Kasumi-1 (cell line): ENCODE data around the gene ZCCHC2.

Experiments used
- DNase-seq, 2 experiments: peaks; one replicate each; lab custom pipeline; 2025; lab: John Stamatoyannopoulos, UW

ZCCHC2 gene

DNA sequence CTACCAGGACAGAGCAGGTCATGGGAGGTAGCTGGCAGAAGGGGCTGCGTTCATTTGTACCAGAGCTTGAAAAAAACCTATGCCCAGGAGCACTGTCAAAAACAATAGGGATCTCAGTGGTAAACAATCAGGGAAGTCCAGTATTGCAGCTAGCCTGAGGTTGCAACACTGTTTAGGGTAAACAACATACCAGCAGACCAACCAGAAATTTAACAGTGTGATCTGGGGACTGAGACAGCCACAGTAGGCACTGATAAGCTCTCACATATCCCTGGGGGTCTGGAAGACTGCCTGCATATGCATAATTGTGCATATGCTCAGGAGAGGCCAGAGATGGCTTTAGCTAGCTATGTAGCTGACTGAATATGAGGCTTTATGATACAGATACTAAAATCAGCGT is 12.0 kb upstream of the ZCCHC2 start:
- no peak for DNase-seq

DNA sequence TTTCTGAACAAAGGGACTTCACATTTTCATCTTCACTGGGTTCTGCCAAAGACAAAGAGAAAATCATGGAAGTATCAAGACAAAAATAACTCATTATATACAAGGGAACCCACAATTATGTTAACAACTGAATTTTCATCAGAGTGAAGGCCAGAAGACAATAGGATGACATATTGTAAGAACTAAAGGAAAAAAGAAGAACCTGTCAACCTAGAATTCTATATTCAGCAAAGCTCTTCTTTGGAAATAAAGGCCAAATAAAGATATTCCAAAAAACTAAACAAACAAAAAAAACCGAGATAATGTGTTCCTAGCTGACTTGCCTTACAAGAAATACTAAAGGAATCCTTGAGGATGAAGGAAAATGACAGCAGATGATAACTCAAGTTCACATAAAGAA is 10.3 kb upstream of the ZCCHC2 start:
- no peak for DNase-seq

DNA sequence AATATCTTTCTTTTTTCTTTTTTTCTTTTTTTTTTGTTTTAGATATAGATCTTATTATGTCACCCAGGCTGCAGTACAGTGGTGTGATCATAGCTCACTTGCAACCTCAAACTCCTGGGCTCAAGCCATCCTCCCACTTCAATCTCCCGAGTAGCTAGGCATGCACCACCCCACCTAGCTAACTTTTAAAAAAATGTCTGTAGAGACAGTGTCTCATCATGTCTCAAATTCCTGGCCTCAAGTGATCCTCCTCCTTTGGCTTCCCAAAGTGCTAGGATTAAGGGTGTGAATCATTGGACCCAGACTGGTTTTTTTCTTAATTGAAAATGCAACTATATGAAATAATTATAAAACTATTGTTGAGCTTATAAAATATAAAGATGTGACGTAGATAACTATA is 9.8 kb upstream of the ZCCHC2 start:
- DNase-seq: no peak

- DNase-seq: no peak
Observed at GRCh38 chr18:62514570-62514969, 8.3 kb upstream of the ZCCHC2 start.

DNA sequence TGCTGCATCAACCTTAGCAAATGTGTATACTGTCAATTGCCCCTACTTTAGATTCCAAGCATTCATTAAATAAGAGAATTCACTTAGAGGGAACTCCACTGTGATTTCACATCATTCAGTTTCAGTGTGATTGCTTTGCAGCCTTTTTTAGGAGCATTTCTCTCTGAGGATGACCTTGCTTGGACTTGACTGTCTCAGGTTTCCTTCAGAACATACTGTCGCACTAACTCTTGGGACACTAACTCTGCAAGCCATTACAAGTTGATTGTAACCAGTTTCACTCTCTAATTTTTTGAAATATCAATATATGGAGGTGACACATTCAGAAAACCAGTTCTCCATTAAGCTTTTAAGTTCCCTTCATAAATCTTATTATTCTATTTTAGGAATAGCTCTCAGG is 6.6 kb upstream of the ZCCHC2 start:
- no peak for DNase-seq

GRCh38 chr18:62518460-62519375 is 4.1 kb upstream of the ZCCHC2 start:
- DNase-seq: no peak

DNA sequence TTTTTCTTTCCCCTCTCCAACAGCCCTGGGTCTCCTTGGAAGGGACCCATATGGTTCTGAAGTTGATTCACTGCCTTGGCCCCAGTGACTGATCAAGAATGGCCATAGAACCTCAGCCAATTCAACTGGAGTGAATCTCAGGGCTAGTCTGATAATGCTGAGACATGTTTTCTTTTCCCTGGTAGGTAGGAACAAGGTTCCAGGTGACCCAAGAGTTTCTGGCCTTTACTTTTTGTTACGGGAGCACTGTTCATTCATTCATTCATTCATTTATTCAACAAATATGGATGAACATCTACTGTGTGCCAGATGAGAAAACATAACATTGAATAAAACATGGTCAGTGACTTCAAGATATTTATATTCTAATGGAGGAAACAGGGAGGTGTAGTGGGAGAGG is 3.1 kb upstream of the ZCCHC2 start:
- DNase-seq: no peak

GRCh38 chr18:62521082-62521481 is 1.7 kb upstream of the ZCCHC2 start:
- no peak for DNase-seq

- DNase-seq: no peak
Observed at GRCh38 chr18:62521593-62521992, 1.2 kb upstream of the ZCCHC2 start.

DNA sequence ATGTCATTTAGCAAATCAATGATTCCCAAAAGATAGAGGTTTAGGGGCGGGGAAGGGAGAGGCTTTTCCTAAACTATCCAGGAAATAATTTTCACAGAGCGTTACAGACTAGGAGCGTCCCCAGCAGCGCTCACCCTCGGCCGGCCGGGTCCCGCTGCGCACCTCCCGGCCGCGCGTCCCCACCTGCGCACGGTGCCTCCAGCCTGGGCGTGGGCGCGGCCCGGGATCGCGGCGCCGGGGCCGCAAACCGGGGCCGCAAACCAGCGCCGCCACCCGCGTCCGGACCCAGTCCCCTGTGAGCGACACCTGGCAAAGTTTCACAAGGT is 684 bp upstream of the ZCCHC2 start:
- peak in 1 of 2 experiments; percentile 16 for DNase-seq

DNA sequence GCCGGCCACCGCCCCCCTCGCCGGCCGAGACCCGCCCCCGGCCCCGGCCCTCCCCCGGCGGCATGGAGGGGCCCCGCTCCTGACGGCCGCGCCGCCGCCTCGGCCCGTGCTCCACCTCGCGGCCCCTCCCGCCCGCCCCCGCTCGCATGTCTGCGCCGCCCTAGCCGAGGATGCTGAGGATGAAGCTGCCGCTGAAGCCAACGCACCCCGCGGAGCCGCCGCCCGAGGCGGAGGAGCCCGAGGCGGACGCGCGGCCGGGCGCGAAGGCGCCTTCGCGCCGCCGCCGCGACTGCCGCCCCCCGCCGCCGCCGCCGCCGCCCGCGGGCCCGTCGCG is 397 bp downstream of the ZCCHC2 start:
- DNase-seq: no peak

DNA sequence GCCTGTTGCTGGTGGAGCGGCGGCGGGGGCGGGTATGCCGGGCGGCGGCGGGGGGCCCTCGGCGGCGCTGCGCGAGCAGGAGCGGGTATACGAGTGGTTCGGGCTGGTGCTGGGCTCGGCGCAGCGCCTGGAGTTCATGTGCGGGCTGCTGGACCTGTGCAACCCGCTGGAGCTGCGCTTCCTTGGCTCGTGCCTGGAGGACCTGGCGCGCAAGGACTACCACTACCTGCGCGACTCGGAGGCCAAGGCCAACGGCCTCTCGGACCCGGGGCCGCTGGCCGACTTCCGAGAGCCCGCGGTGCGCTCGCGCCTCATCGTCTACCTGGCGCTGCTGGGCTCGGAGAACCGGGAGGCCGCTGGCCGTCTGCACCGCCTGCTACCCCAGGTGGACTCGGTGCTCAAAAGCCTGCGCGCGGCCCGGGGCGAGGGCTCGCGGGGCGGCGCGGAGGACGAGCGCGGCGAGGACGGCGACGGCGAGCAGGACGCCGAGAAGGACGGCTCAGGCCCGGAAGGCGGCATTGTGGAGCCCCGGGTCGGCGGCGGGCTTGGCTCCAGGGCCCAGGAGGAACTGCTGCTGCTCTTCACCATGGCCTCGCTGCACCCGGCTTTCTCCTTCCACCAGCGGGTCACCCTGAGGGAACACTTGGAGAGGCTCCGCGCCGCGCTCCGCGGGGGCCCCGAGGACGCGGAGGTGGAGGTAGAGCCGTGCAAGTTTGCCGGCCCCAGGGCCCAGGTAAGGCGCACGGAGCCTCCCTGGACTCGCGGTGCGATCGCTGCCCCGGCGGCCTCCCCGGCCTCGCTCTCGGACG is 1.0 kb downstream of the ZCCHC2 start:
- DNase-seq: peak; percentile 21 to 30

DNA sequence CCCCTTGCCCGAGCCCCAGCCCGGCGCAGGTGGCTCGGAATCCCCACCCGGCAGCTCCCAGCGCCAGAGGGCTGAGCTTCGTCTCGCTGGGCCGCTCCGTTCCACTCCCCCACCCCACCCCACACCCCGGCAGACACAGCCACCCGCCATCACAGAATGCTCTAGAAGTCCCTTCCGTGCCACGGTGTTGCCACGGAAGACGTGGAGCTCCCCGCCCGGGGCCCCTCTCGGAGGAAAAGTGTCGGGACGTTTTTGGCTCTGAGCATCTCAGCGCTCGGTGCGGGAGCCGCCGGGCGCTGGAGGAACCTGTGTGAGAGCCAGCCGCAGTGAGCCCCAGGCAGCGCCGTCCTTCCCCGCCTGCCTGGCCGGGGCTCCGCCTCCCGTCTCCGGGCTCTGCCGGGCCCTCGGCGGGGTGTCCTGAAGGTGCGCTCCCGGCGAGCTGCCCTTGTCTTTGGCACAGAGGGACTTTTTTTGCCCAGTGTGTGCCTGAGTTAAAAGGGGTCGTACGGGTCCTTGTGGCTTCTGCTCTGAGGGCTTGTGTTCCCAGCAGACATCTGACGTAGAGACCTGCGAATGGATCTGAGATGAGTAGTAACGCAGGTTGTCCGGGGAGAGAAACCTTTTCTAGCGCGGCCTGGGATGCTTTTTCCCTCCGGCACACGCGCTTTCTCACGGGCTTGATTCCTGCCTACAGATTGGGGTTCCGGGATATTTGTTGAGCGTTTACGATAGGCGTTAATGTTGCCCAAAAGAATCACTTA is 1.8 kb downstream of the ZCCHC2 start:
- peak; percentile 46 to 62 for DNase-seq

DNA sequence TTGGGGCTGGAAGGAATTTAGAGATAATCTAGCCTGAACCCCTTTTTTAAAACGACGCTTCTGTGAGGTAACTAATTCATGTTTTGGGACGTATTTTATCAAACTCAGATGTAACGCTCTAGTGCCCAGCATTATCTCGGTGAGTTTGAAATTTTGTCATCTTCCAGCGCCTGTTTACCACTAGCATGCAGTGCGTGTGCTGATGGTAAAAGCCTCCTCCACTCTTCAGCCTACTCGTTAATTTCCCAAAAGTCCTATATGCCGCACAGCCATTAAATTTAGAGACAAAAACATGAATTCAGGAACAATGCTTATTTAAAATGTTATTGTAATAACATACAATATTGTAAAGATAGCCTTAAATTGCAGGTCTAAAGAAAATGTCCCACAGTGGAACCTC is 2.8 kb downstream of the ZCCHC2 start:
- DNase-seq: peak in 1 of 2 experiments; percentile 24

GRCh38 chr18:62526098-62527025 is 3.5 kb downstream of the ZCCHC2 start:
- peak; percentile 47 to 59 for DNase-seq

DNA sequence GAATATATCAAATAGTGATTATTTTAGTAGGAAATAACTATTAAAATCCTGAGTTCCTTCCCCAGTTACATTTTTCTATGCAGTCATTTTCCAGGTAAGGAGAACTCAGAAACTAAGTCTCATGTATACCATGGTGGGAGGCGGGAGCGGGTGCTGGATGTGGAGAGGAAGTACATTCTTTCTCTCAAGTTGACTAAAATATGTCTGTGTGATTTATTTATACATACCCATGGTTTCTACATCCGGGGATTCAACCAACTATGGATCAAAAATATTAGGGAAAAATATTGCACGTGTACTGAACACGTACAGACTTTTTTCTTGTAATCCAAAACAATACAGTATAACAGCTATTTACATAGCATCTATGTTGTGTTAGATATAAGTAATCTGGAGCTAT is 6.8 kb downstream of the ZCCHC2 start:
- no peak for DNase-seq

DNA sequence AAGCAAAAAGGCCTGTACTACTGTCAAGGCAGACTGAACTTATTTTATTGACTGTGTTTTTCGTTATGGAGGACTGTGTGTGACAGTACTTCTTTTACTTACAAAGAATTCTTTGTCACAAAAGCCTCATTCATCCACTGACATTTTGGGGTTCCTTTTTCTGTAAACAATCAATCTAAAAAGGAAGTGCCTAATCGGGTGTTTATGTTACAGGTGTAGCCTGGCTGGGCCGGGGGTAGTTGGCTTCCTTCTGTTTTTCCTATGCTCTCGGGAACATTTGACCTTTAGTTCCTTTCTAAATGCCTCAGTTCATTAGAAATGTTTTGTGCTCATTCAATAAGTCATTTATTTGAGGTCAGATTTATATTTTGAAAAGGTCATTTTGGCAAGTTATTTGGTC is 8.3 kb downstream of the ZCCHC2 start:
- no peak for DNase-seq

GRCh38 chr18:62531931-62532330 is 9.1 kb downstream of the ZCCHC2 start:
- DNase-seq: no peak

- no peak for DNase-seq
Observed at GRCh38 chr18:62536005-62536404, 13.2 kb downstream of the ZCCHC2 start.

GRCh38 chr18:62537042-62537894 is 14.4 kb downstream of the ZCCHC2 start:
- no peak for DNase-seq

DNA sequence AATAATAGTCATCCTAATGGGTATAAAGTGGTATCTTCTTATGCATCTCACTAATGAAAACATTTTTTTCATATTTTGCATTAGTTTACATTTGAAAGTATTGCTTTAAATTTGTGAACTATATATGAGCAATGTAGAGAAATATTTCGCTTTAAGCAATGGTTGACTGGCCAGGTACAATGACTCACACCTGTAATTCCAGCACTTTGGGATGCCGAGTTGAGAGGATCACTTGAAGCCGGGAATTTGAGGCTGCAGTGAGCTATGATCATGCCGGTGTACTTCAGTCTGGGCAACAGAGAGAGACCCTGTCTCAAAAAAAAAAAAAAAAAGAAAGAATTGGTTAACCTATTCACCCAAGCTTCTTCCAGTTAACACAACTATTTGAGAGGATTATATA is 15.1 kb downstream of the ZCCHC2 start:
- no peak for DNase-seq
